Suprapubic skin (tissue), 4 donors: Measurements from ENCODE around the gene PASD1. TPM values are rescaled to one million over a fixed set of nuclear protein-coding genes. Genes with fewer than 3 reads are reported as not detected.

ENCODE experiments used
- DNase-seq, 2 donors: peaks; one replicate each; pipeline ENCODE4 v3.0.0-alpha.2; 2019; ENCODE audit warnings: low spot score in 2 of 2
- H3K27ac ChIP-seq: fragments of 200-600 bp; sonication (generic); one replicate; pipeline ENCODE4 v1.5.1; 2019
- H3K27me3 ChIP-seq: fragments of 200-600 bp; sonication (generic); one replicate; pipeline ENCODE4 v1.5.1; 2019
- H3K36me3 ChIP-seq: fragments of 200-600 bp; sonication (generic); one replicate; pipeline ENCODE4 v1.5.1; 2019
- H3K4me1 ChIP-seq: fragments of 200-600 bp; sonication (generic); one replicate; pipeline ENCODE4 v1.5.1; 2019
- H3K4me3 ChIP-seq: fragments of 200-600 bp; sonication (generic); one replicate; pipeline ENCODE4 v1.5.1; 2019; ENCODE audit warnings: mild to moderate bottlenecking
- H3K9me3 ChIP-seq: fragments of 200-600 bp; sonication (generic); one replicate; pipeline ENCODE4 v1.5.1; 2019
- EP300 ChIP-seq: sonication (generic); formaldehyde crosslinking; IDR thresholded peaks from one replicate; pipeline ENCODE4 v1.6.1; 2017; ENCODE audit warnings: antibody characterized with exemption
- POLR2A ChIP-seq, 2 donors: fragments of 450-650 bp; IDR thresholded peaks; one replicate each; pipeline ENCODE4 v1.6.1; 2017; ENCODE audit warnings: antibody characterized with exemption in 2 of 2, mild to moderate bottlenecking in 2 of 2, moderate library complexity in 2 of 2
- POLR2AphosphoS5 ChIP-seq, 3 donors: sonication (generic); formaldehyde crosslinking; IDR thresholded peaks; one replicate each; pipeline ENCODE4 v1.6.1; 2017; ENCODE audit warnings: antibody characterized with exemption in 3 of 3
- WGBS: methylation state at CpG from one replicate; pipeline ENCODE4 v1.1.5; 2018; 5-methylcytosine and 5-hydroxymethylcytosine counted together
- total RNA-seq, 4 donors: library from RNA; depleted of rRNA; stranded (reverse); fragments of >200 nt; gene quantifications; one replicate each; pipeline ENCODE4 v1.1.0, GENCODE V29; 2016
- TF ChIP-seq, protein P1 (sequence below), 2 donors: fragments of 200-600 bp in 1 of 2; fragments of 450-650 bp in 1 of 2; sonication (generic) in 1 of 2; IDR thresholded peaks; one replicate each; pipeline ENCODE4 v1.5.1; 2016 to 2019; ENCODE audit warnings: antibody characterized with exemption in 2 of 2, mild to moderate bottlenecking in 1 of 2, moderate library complexity in 1 of 2

PASD1 gene
- total RNA-seq, 4 donors from 2014 or later = not detected

DNA sequence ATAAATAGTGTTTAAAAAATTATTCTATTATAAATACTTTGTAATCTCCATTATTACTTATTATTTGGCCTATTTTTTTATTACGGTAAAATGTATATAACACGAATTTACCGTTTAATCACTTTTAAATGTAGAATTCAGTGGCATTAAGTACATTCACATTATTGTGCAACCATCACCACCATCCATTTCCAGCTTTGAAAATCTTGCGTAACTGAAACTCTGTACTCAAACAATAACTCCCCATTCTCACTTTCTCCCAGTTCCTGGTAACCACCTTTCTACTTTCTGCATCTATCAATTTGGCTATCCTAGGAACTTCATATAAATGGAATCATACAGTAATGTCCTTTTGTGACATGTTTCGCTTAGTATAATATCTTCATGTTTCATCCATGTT lies 45.7 kb downstream of the PASD1 start:
- DNase-seq = no peak
- H3K27me3 ChIP-seq = no peaks in the 10 kb centered on the region
- no peaks in the 10 kb centered on the region for H3K4me1 ChIP-seq
- TF ChIP-seq EP300 (no peak), POLR2AphosphoS5 (IDR thresholded peaks at IDR 0.05) (no peak), POLR2A (IDR thresholded peaks at IDR 0.05) (no peak)
- TF ChIP-seq, protein P1, sequence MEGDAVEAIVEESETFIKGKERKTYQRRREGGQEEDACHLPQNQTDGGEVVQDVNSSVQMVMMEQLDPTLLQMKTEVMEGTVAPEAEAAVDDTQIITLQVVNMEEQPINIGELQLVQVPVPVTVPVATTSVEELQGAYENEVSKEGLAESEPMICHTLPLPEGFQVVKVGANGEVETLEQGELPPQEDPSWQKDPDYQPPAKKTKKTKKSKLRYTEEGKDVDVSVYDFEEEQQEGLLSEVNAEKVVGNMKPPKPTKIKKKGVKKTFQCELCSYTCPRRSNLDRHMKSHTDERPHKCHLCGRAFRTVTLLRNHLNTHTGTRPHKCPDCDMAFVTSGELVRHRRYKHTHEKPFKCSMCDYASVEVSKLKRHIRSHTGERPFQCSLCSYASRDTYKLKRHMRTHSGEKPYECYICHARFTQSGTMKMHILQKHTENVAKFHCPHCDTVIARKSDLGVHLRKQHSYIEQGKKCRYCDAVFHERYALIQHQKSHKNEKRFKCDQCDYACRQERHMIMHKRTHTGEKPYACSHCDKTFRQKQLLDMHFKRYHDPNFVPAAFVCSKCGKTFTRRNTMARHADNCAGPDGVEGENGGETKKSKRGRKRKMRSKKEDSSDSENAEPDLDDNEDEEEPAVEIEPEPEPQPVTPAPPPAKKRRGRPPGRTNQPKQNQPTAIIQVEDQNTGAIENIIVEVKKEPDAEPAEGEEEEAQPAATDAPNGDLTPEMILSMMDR (IDR thresholded peaks at IDR 0.05) = no peak
- no peaks in the 10 kb centered on the region for H3K36me3 ChIP-seq
- no peaks in the 10 kb centered on the region for H3K9me3 ChIP-seq
- H3K4me3 ChIP-seq = no peak overlapping the region
- WGBS = 80% methylated on average over 5 of the region's 5 CpGs
- H3K27ac ChIP-seq = no peak overlapping the region

DNA sequence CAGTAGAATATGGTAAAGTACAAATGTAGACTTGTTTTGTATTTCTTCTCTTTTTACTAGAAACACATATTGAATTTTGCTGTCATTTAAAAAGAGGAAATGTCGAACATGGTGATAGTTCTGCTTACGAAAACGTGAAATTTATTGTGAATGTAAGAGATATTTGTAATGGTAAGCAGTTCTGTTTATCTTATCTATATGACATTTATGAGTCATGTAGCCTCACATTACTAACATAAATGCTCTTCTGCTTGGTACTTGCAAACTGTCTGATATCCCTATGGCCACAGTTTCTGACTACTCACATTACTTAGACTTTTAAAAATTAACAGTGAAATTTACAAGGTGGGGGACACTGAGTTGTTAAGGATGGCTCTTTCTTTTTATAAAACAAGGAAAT lies 57.9 kb downstream of the PASD1 start:
- H3K27me3 ChIP-seq = no peaks in the 10 kb centered on the region
- no peak for TF ChIP-seq EP300
- TF ChIP-seq, protein P1 (IDR thresholded peaks at IDR 0.05) = no peak

DNA sequence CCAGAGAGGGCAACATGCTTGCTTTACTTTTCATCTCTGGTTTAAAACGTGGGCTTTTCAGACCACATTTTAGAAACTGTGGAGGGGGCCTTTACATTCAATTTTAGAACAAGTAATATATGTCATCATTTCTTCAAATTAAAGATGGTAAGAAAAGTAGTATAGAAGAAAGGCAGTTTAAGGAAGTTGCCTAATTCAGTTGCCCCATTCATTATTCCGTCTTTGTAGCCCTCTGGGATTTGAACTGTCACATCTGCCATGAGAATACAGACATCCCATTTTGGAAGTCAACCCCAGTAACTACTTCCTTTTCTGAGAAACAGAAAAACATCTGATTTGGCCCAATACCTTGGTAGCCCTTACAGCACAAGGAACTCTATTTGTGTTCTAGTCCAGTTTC lies 61.2 kb downstream of the PASD1 start:
- Histone ChIP-seq H3K4me3 (no peak overlapping the region), H3K36me3 (no peaks in the 10 kb centered on the region), H3K27ac (no peak overlapping the region), H3K9me3 (no peaks in the 10 kb centered on the region), H3K4me1 (no peaks in the 10 kb centered on the region), H3K27me3 (no peaks in the 10 kb centered on the region)
- TF ChIP-seq, protein P1 (IDR thresholded peaks at IDR 0.05) = no peak
- TF ChIP-seq EP300 (no peak), POLR2A (IDR thresholded peaks at IDR 0.05) (no peak), POLR2AphosphoS5 (IDR thresholded peaks at IDR 0.05) (no peak)
- no peak for DNase-seq
- 35% methylated on average over 2 of the region's 2 CpGs for WGBS

More for the DNA sequence above, 57.9 kb downstream of the PASD1 start:
- Histone ChIP-seq H3K4me1 (no peaks in the 10 kb centered on the region), H3K36me3 (no peaks in the 10 kb centered on the region), H3K4me3 (no peak overlapping the region), H3K27ac (no peak overlapping the region), H3K9me3 (no peaks in the 10 kb centered on the region)
- DNase-seq = no peak
- WGBS = 68% methylated on average over 3 of the region's 3 CpGs

DNA sequence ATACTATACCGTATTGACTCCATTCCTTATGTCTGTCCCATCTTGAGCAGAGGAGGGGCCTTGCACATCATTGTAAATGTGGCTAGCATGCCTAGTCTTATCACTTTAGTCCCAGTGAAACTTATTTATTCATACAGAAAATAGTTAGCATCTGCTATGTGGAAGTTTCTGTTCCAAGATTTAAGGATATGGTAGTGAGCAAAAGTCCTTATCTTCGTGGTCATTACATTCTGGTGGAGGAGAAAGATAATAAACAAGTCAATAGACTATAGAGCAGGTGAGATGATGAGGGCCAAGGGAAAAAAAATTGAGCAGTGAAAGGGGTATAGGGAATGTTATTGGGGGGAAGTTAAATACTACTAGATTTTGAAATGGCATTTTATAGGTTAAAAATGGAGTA lies 68.3 kb downstream of the PASD1 start:
- no peak for DNase-seq
- no peaks in the 10 kb centered on the region for H3K36me3 ChIP-seq
- no peaks in the 10 kb centered on the region for H3K27me3 ChIP-seq
- no peak for TF ChIP-seq EP300
- TF ChIP-seq, protein P1 (IDR thresholded peaks at IDR 0.05) = no peak
- TF ChIP-seq POLR2A (IDR thresholded peaks at IDR 0.05) = no peak
- TF ChIP-seq POLR2AphosphoS5 (IDR thresholded peaks at IDR 0.05) = no peak
- H3K4me3 ChIP-seq = no peak overlapping the region
- no peak overlapping the region for H3K27ac ChIP-seq
- WGBS = 74% methylated on average over 2 of the region's 2 CpGs
- H3K9me3 ChIP-seq = no peaks in the 10 kb centered on the region
- H3K4me1 ChIP-seq = no peaks in the 10 kb centered on the region

DNA sequence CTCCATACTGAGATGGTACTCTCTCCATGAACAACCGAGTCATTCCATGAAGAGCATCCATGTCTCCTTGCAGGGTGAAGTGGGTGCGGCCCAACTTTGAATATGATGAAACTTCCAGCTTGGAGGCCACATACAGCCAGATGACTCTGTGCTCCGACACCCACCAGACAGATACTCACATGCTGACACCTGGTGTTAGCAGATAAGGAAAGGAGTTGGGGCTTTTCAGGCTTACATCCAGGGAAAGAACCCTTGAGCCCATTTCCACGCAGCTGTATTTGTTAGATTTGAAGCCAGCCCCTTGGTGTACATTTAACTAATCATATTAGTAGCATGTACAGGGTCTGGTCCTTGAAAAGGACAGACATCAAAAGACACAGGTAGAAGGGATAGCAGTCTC lies 69.7 kb downstream of the PASD1 start:
- no peak overlapping the region for H3K4me3 ChIP-seq
- DNase-seq = no peak
- H3K27ac ChIP-seq = no peak overlapping the region
- H3K36me3 ChIP-seq = no peaks in the 10 kb centered on the region
- 70% methylated on average over 4 of the region's 4 CpGs for WGBS
- H3K9me3 ChIP-seq = no peaks in the 10 kb centered on the region
- H3K4me1 ChIP-seq = no peaks in the 10 kb centered on the region
- TF ChIP-seq POLR2AphosphoS5 (IDR thresholded peaks at IDR 0.05) (no peak), POLR2A (IDR thresholded peaks at IDR 0.05) (no peak), EP300 (no peak)
- TF ChIP-seq, protein P1 (IDR thresholded peaks at IDR 0.05) = no peak
- H3K27me3 ChIP-seq = no peaks in the 10 kb centered on the region
